ENCODE measurements around the gene TRIM68. TPM values are rescaled to one million over a fixed set of nuclear protein-coding genes. Genes with fewer than 3 reads are reported as not detected.

The TRIM68 gene
- total RNA-seq, 1 experiment from 2014 or later, result 5.7 TPM

GRCh38 chr11:4610258-4610935 lies 2.4 kb upstream of the TRIM68 start:
- Histone ChIP-seq H3K27ac (ENCODE audit: low read depth, low read length, poor library complexity, severe bottlenecking) (no peak overlapping the region), H3K9me3 (ENCODE audit: low read depth, low read length, poor library complexity, severe bottlenecking) (no peaks in the 10 kb centered on the region), H3K27me3 (replicated peaks; ENCODE audit: insufficient read depth, low read depth, low read length, poor library complexity) (no peaks in the 10 kb centered on the region), H3K4me3 (ENCODE audit: low read depth, low read length, poor library complexity, severe bottlenecking) (no peak overlapping the region), H3K4me1 (ENCODE audit: insufficient read depth, low read length, poor library complexity, severe bottlenecking) (no peaks in the 10 kb centered on the region), H3K36me3 (ENCODE audit: insufficient read depth, low read length, poor library complexity, severe bottlenecking) (no peaks in the 10 kb centered on the region)
- no peak for DNase-seq (ENCODE audit: low spot score)
- CTCF ChIA-PET, result no interaction called here
- POLR2A ChIA-PET (ENCODE audit: low non-redundant PET), result no interaction called here
- TF ChIP-seq, protein P1, sequence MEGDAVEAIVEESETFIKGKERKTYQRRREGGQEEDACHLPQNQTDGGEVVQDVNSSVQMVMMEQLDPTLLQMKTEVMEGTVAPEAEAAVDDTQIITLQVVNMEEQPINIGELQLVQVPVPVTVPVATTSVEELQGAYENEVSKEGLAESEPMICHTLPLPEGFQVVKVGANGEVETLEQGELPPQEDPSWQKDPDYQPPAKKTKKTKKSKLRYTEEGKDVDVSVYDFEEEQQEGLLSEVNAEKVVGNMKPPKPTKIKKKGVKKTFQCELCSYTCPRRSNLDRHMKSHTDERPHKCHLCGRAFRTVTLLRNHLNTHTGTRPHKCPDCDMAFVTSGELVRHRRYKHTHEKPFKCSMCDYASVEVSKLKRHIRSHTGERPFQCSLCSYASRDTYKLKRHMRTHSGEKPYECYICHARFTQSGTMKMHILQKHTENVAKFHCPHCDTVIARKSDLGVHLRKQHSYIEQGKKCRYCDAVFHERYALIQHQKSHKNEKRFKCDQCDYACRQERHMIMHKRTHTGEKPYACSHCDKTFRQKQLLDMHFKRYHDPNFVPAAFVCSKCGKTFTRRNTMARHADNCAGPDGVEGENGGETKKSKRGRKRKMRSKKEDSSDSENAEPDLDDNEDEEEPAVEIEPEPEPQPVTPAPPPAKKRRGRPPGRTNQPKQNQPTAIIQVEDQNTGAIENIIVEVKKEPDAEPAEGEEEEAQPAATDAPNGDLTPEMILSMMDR (conservative IDR thresholded peaks at IDR 0.05; ENCODE audit: low read depth, low read length), result no peak
- no peak for TF ChIP-seq EZH2 (IDR thresholded peaks at IDR 0.05; ENCODE audit: borderline replicate concordance, low read depth, low read length, poor library complexity, severe bottlenecking)
- intact Hi-C loops (cut with micrococcal nuclease; ENCODE audit: unreplicated experiment), result no loop called here
- no TSS peak for BruUV-seq (replicated peaks)

DNA sequence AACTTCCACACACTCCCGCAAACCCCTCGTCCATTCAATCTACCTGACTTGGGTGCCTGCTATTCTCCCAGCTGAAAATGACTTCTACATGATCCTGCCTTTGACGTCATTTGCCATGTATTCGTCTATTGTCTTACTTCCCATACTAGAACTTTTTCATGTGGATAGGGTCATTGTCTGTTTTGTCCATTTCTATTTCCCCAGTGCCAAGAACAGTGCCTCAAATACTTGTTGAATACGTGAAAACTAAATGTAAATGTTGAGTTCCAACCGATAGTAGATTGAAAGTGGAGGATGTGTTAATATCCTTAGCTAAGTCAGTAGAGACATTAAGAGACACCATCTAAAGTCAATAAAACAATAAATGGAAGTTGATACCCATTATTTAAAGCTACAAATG lies 935 bp downstream of the TRIM68 start:
- peak; percentile 2 for DNase-seq (ENCODE audit: low spot score)
- CTCF ChIA-PET, result no interaction called here
- Histone ChIP-seq H3K4me1 (ENCODE audit: insufficient read depth, low read length, poor library complexity, severe bottlenecking) (no peaks in the 10 kb centered on the region), H3K27ac (ENCODE audit: low read depth, low read length, poor library complexity, severe bottlenecking) (no peak overlapping the region), H3K36me3 (ENCODE audit: insufficient read depth, low read length, poor library complexity, severe bottlenecking) (no peaks in the 10 kb centered on the region), H3K9me3 (ENCODE audit: low read depth, low read length, poor library complexity, severe bottlenecking) (no peaks in the 10 kb centered on the region), H3K27me3 (replicated peaks; ENCODE audit: insufficient read depth, low read depth, low read length, poor library complexity) (no peaks in the 10 kb centered on the region), H3K4me3 (ENCODE audit: low read depth, low read length, poor library complexity, severe bottlenecking) (peak overlapping the region; percentile 73)
- TSS peak; percentile 54 for BruUV-seq (replicated peaks)
- intact Hi-C loops (cut with micrococcal nuclease; ENCODE audit: unreplicated experiment), result no loop called here
- POLR2A ChIA-PET (ENCODE audit: low non-redundant PET), result no interaction called here
- no peak for TF ChIP-seq EZH2 (IDR thresholded peaks at IDR 0.05; ENCODE audit: borderline replicate concordance, low read depth, low read length, poor library complexity, severe bottlenecking)
- TF ChIP-seq, protein P1 (conservative IDR thresholded peaks at IDR 0.05; ENCODE audit: low read depth, low read length), result no peak

- H3K9me3 ChIP-seq (ENCODE audit: low read depth, low read length, poor library complexity, severe bottlenecking), result no peaks in the 10 kb centered on the region
- BruUV-seq (replicated peaks), result no TSS peak
- POLR2A ChIA-PET (ENCODE audit: low non-redundant PET), result no interaction called here
- H3K36me3 ChIP-seq (ENCODE audit: insufficient read depth, low read length, poor library complexity, severe bottlenecking), result no peaks in the 10 kb centered on the region
- intact Hi-C loops (cut with micrococcal nuclease; ENCODE audit: unreplicated experiment), result no loop called here
- TF ChIP-seq, protein P1 (conservative IDR thresholded peaks at IDR 0.05; ENCODE audit: low read depth, low read length), result no peak
- no peak for TF ChIP-seq EZH2 (IDR thresholded peaks at IDR 0.05; ENCODE audit: borderline replicate concordance, low read depth, low read length, poor library complexity, severe bottlenecking)
- CTCF ChIA-PET, result no interaction called here
- DNase-seq (ENCODE audit: low spot score), result no peak
- no peak overlapping the region for H3K27ac ChIP-seq (ENCODE audit: low read depth, low read length, poor library complexity, severe bottlenecking)
- no peaks in the 10 kb centered on the region for H3K27me3 ChIP-seq (replicated peaks; ENCODE audit: insufficient read depth, low read depth, low read length, poor library complexity)
- H3K4me3 ChIP-seq (ENCODE audit: low read depth, low read length, poor library complexity, severe bottlenecking), result peak overlapping the region; percentile 73
- H3K4me1 ChIP-seq (ENCODE audit: insufficient read depth, low read length, poor library complexity, severe bottlenecking), result no peaks in the 10 kb centered on the region
Observed at GRCh38 chr11:4606231-4607015, 1.6 kb downstream of the TRIM68 start.
